HepG2 (cell line): Measurements from ENCODE around the gene BRIP1. TPM values are rescaled to one million over a fixed set of nuclear protein-coding genes. Genes with fewer than 3 reads are reported as not detected.

Experiments
- ATAC-seq: fragments of 200-7000 bp; cut with Tn5 transposase; 3 replicates; pipeline ENCODE4 v1.9.1; 2020; ENCODE audit warnings: mild to moderate bottlenecking, moderate library complexity
- BruUV-seq: library from RNA; stranded (reverse); fragments of 400-500 nt; replicated peaks from 2 replicates; lab custom pipeline; 2021; lab: Mats Ljungman, UMichigan
- CTCF ChIA-PET: fragments of 300-600 bp; formaldehyde crosslinking; extraction: SDS; loops from one replicate; lab custom pipeline; 2021; ENCODE audit warnings: low total read pairs, inconsistent platforms, low intra/inter-chr PET ratio; lab: Yijun Ruan, JAX
- POLR2A ChIA-PET: fragments of 350-600 bp; sonication (Branson Sonifier 250); formaldehyde crosslinking; loops from one replicate; lab custom pipeline; 2020; ENCODE audit warnings: antibody characterized with exemption, inconsistent platforms; lab: Yijun Ruan, JAX
- DNase-seq: peaks from one replicate; pipeline ENCODE4 v3.0.0-alpha.2; 2015; ENCODE audit warnings: low spot score
- FAIRE-seq: peaks from 3 replicates; lab custom pipeline; 2011; peaks lifted over from hg19 to GRCh38; lab: Jason Lieb, UNC
- H2AFZ ChIP-seq: one replicate; pipeline ENCODE4 v1.6.1; 2011; ENCODE audit warnings: low read length, inconsistent platforms
- H3K27ac ChIP-seq: fragments of 300-600 bp; 3 replicates; pipeline ENCODE4 v1.8.0; 2011; ENCODE audit warnings: mixed run types, mild to moderate bottlenecking, mixed read lengths, low read length, inconsistent platforms; ENCODE audit not compliant: insufficient read depth; ENCODE audit errors: extremely low read length
- H3K27me3 ChIP-seq, 2 experiments: fragments of 200-600 bp in 1 of 2; 2 replicates in 1 of 2; 3 replicates in 1 of 2; pipeline versions ENCODE4 v1.6.0 to v1.8.0; 2011; ENCODE audit warnings: low read length in 2 of 2, mild to moderate bottlenecking in 2 of 2, moderate library complexity in 2 of 2, inconsistent platforms in 1 of 2; ENCODE audit not compliant: insufficient read depth in 2 of 2, control insufficient read depth in 1 of 2
- H3K36me3 ChIP-seq, 2 experiments: fragments of 200-600 bp in 1 of 2; replicated peaks in 1 of 2; 2 replicates in 1 of 2; 3 replicates in 1 of 2; pipeline versions ENCODE4 v1.5.1 to v1.8.0; 2011; ENCODE audit warnings: low read length in 2 of 2, inconsistent platforms in 1 of 2; ENCODE audit not compliant: insufficient read depth in 2 of 2, control insufficient read depth in 1 of 2
- H3K4me1 ChIP-seq: 2 replicates; pipeline ENCODE4 v1.5.1; 2012; ENCODE audit warnings: low read length, inconsistent platforms; ENCODE audit not compliant: insufficient read depth
- H3K4me2 ChIP-seq: 2 replicates; pipeline ENCODE4 v1.6.0; 2011; ENCODE audit warnings: low read depth, low read length, inconsistent platforms
- H3K4me3 ChIP-seq, 3 experiments: fragments of 200-600 bp in 1 of 3; sonication (generic), shearing (Covaris generic) in 1 of 3; replicated peaks in 1 of 3; 2 replicates each; pipeline ENCODE4 v1.5.1; 2011 to 2016; ENCODE audit warnings: low read length in 3 of 3, inconsistent platforms in 2 of 3, low read depth in 2 of 3, mild to moderate bottlenecking in 2 of 3, control low read depth in 1 of 3, mixed read lengths in 1 of 3; ENCODE audit not compliant: insufficient read depth in 1 of 3
- H3K79me2 ChIP-seq: one replicate; pipeline ENCODE4 v1.6.1; 2011; ENCODE audit warnings: low read length, inconsistent platforms; ENCODE audit not compliant: insufficient read depth
- H3K9ac ChIP-seq: 2 replicates; pipeline ENCODE4 v1.6.0; 2011; ENCODE audit warnings: mild to moderate bottlenecking, low read depth, low read length, inconsistent platforms; ENCODE audit not compliant: insufficient read depth
- H3K9me3 ChIP-seq: 2 replicates; pipeline ENCODE4 v1.5.1; 2012; ENCODE audit warnings: mild to moderate bottlenecking, low read length
- H4K20me1 ChIP-seq: 2 replicates; pipeline ENCODE4 v1.6.0; 2011; ENCODE audit warnings: inconsistent platforms, mild to moderate bottlenecking, low read length, moderate library complexity; ENCODE audit not compliant: insufficient read depth
- ARNT2 ChIP-seq: sonication (generic); formaldehyde crosslinking; IDR thresholded peaks from 2 replicates; pipeline ENCODE4 v1.8.0; 2022; ENCODE audit warnings: mild to moderate bottlenecking, low read depth, missing genetic modification reagents, moderate library complexity
- EEA1 ChIP-seq: sonication (generic); formaldehyde crosslinking; IDR thresholded peaks from 2 replicates; pipeline ENCODE4 v1.5.1; 2020; ENCODE audit warnings: mild to moderate bottlenecking, missing genetic modification reagents, borderline replicate concordance
- JDP2 ChIP-seq: sonication (generic); formaldehyde crosslinking; IDR thresholded peaks from 2 replicates; pipeline ENCODE4 v1.8.1; 2022; ENCODE audit warnings: missing genetic modification reagents, borderline replicate concordance
- MIER3 ChIP-seq: IDR thresholded peaks from 2 replicates; pipeline ENCODE4 v1.6.1; 2016; ENCODE audit warnings: missing compliant biosample characterization, borderline replicate concordance
- POLR2AphosphoS2 ChIP-seq: IDR thresholded peaks from 2 replicates; pipeline ENCODE4 v1.6.1; 2011; ENCODE audit warnings: low read depth, low read length, improper control_type of control experiment
- RBM39 ChIP-seq: fragments of 200-400 bp; formaldehyde crosslinking; IDR thresholded peaks from one replicate; pipeline ENCODE4 v1.6.1; 2018; ENCODE audit warnings: antibody characterized with exemption, mild to moderate bottlenecking, low read depth, low read length; ENCODE audit not compliant: poor library complexity, severe bottlenecking
- SRSF1 ChIP-seq: fragments of 200-400 bp; formaldehyde crosslinking; optimal IDR thresholded peaks from 2 replicates; pipeline ENCODE3; 2017; ENCODE audit warnings: mild to moderate bottlenecking, low read depth, low read length, moderate library complexity
- TAF1 ChIP-seq: sonication (generic); formaldehyde crosslinking; IDR thresholded peaks from 2 replicates; pipeline ENCODE4 v1.4.0; 2020; ENCODE audit warnings: missing genetic modification reagents
- ZNF605 ChIP-seq: sonication (generic); formaldehyde crosslinking; IDR thresholded peaks from 2 replicates; pipeline ENCODE4 v1.8.0; 2022; ENCODE audit warnings: mild to moderate bottlenecking, missing genetic modification reagents
- WGBS: methylation state at CpG from one replicate; pipeline ENCODE4 v1.1.6; 2017; ENCODE audit warnings: low lambda C conversion rate; 5-methylcytosine and 5-hydroxymethylcytosine counted together
- in situ Hi-C: cut with HindIII; loops from 2 replicates; pipeline ENCODE4 v1.10.0; 2017; ENCODE audit warnings: low pct_unique_long_range_greater_than_20kb; ENCODE audit not compliant: extremely low pct_ligation_motif_present
- intact Hi-C: fragments of 100-400 bp; cut with micrococcal nuclease; formaldehyde crosslinking; loops from one replicate; pipeline ENCODE4 v1.10.0; 2022; ENCODE audit not compliant: unreplicated experiment
- polyA plus RNA-seq, 8 experiments: library from polyadenylated mRNA; depleted of rRNA in 3 of 8; stranded (reverse) in 7 of 8; unstranded in 1 of 8; fragments of >200 nt; fragmentation: Illumina TruSeq in 4 of 8; extraction: Trizol in 4 of 8; gene quantifications; 2 replicates each; pipeline versions ENCODE4 v1.2.1 to v1.2.3, GENCODE V29; 2011 to 2016; ENCODE audit warnings: low read depth in 4 of 8, missing spikeins in 1 of 8, mixed read lengths in 1 of 8; ENCODE audit not compliant: insufficient read depth in 1 of 8
- total RNA-seq, 5 experiments: library from RNA; depleted of rRNA; stranded (reverse); fragments of >200 nt; fragmentation: Illumina TruSeq; extraction: Trizol; gene quantifications; 2 replicates each; pipeline ENCODE4 v1.2.3, GENCODE V29; 2016; ENCODE audit warnings: low read depth in 1 of 5
- TF ChIP-seq, protein P1 (sequence below): sonication (generic); formaldehyde crosslinking; IDR thresholded peaks from 2 replicates; pipeline ENCODE4 v1.8.0; 2022; ENCODE audit warnings: missing genetic modification reagents, mild to moderate bottlenecking, borderline replicate concordance
- TF ChIP-seq, protein P2 (sequence below), 2 experiments: sonication (generic) in 1 of 2; formaldehyde crosslinking in 1 of 2; IDR thresholded peaks; 2 replicates each; pipeline versions ENCODE4 v1.4.0 to v1.6.1; 2016 to 2020; ENCODE audit warnings: borderline replicate concordance in 1 of 2, low read depth in 1 of 2, mild to moderate bottlenecking in 1 of 2, missing genetic modification reagents in 1 of 2
- TF ChIP-seq, protein P3 (sequence below): sonication (generic); formaldehyde crosslinking; IDR thresholded peaks from 2 replicates; pipeline ENCODE4 v1.8.0; 2022; ENCODE audit warnings: missing genetic modification reagents, mild to moderate bottlenecking, inconsistent platforms, borderline replicate concordance

Gene BRIP1
- total and polyA plus RNA-seq, 2 of the 13 experiments (the other 11 are each of a cell fraction or from before 2014, with no cell fraction given): 3.8 to 27.7 TPM

DNA sequence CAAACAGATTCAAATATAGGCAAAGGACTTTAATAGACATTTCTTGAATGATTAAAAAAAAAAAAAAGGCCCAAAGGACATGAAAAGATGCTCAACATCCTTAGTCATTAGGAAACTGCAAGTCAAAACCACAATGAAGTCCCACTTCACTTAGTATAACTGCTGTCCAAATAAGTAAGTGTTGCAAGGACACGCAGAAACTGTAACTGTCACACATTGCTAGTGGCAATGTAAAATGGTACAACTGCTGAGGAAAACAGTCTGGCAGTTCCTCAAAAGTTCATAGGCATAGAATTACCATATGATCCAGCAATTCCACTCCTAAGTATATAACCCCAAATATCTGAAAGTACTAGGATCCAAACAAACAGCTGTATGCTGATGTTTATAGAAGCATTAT, 112.7 kb downstream of the BRIP1 start:
- no peak for ATAC-seq
- intact Hi-C loops: no loop called here
- H3K79me2 ChIP-seq: no peaks in the 10 kb centered on the region
- no peak overlapping the region for H3K4me3 ChIP-seq
- CTCF ChIA-PET: no interaction called here
- H3K36me3 ChIP-seq: no peaks in the 10 kb centered on the region; a peak in 2 of 5 replicates
- TF ChIP-seq, protein P1, sequence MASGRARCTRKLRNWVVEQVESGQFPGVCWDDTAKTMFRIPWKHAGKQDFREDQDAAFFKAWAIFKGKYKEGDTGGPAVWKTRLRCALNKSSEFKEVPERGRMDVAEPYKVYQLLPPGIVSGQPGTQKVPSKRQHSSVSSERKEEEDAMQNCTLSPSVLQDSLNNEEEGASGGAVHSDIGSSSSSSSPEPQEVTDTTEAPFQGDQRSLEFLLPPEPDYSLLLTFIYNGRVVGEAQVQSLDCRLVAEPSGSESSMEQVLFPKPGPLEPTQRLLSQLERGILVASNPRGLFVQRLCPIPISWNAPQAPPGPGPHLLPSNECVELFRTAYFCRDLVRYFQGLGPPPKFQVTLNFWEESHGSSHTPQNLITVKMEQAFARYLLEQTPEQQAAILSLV (CRISPR knock-in tag): no peak
- TF ChIP-seq MIER3 (CRISPR knock-in tag) (no peak), TAF1 (no peak), ARNT2 (CRISPR knock-in tag) (no peak), ZNF605 (CRISPR knock-in tag) (no peak), SRSF1 (no peak), RBM39 (no peak), JDP2 (CRISPR knock-in tag) (no peak), POLR2AphosphoS2 (no peak), EEA1 (no peak)
- TF ChIP-seq, protein P2, sequence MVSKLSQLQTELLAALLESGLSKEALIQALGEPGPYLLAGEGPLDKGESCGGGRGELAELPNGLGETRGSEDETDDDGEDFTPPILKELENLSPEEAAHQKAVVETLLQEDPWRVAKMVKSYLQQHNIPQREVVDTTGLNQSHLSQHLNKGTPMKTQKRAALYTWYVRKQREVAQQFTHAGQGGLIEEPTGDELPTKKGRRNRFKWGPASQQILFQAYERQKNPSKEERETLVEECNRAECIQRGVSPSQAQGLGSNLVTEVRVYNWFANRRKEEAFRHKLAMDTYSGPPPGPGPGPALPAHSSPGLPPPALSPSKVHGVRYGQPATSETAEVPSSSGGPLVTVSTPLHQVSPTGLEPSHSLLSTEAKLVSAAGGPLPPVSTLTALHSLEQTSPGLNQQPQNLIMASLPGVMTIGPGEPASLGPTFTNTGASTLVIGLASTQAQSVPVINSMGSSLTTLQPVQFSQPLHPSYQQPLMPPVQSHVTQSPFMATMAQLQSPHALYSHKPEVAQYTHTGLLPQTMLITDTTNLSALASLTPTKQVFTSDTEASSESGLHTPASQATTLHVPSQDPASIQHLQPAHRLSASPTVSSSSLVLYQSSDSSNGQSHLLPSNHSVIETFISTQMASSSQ (IDR thresholded peaks at IDR 0.05; ENCODE audit: low read depth): no peak
- TF ChIP-seq, protein P2 (CRISPR knock-in tag; IDR thresholded peaks at IDR 0.05; ENCODE audit: borderline replicate concordance): no peak
- TF ChIP-seq, protein P3, sequence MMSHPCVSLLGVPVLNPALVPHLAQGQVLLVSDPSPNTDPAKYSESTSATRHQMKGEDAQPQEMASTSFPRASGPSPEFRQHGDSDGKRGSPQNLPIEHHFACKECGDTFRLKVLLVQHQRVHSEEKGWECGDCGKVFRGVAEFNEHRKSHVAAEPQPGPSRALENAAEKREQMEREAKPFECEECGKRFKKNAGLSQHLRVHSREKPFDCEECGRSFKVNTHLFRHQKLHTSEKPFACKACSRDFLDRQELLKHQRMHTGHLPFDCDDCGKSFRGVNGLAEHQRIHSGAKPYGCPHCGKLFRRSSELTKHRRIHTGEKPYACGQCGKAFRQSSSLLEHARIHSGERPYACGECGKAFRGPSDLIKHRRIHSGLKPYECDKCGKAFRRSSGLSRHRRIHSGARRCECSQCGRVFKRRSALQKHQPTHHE: no peak
- H3K9me3 ChIP-seq: no peaks in the 10 kb centered on the region
- no peaks in the 10 kb centered on the region for H4K20me1 ChIP-seq
- in situ Hi-C loops: no loop called here
- H3K4me1 ChIP-seq: no peaks in the 10 kb centered on the region
- WGBS: 97% methylated on average over 1 of the region's 1 CpG
- H3K27me3 ChIP-seq: no peaks in the 10 kb centered on the region
- no peak overlapping the region for H2AFZ ChIP-seq
- no peak overlapping the region for H3K4me2 ChIP-seq
- no peak overlapping the region for H3K27ac ChIP-seq
- POLR2A ChIA-PET: no interaction called here
- no peak for FAIRE-seq
- no peak overlapping the region for H3K9ac ChIP-seq
- no TSS peak for BruUV-seq
- DNase-seq: no peak
